Esophagus muscularis mucosa (tissue), 3 donors: ENCODE results near the gene GOLGA3.

Source experiments
- CTCF ChIP-seq, 3 experiments: fragments of 200-600 bp in 2 of 3; fragments of 450-650 bp in 1 of 3; sonication (generic) in 2 of 3; IDR thresholded peaks; one replicate each; pipeline ENCODE4 v1.5.1; 2017 to 2019; ENCODE audit warnings: antibody characterized with exemption in 3 of 3, mild to moderate bottlenecking in 2 of 3, moderate library complexity in 1 of 3
- POLR2A ChIP-seq: fragments of 450-650 bp; IDR thresholded peaks from one replicate; pipeline ENCODE4 v1.6.1; 2017; ENCODE audit warnings: antibody characterized with exemption, moderate library complexity, mild to moderate bottlenecking, low read depth
- POLR2AphosphoS5 ChIP-seq, 2 donors: sonication (generic); formaldehyde crosslinking; IDR thresholded peaks; one replicate each; pipeline ENCODE4 v1.6.1; 2017; ENCODE audit warnings: antibody characterized with exemption in 2 of 2

- no peak for TF ChIP-seq CTCF (IDR thresholded peaks at IDR 0.05)
- no peak for TF ChIP-seq POLR2AphosphoS5 (IDR thresholded peaks at IDR 0.05)
- no peak for TF ChIP-seq POLR2A
Observed at GRCh38 chr12:132747395-132747794, 81.3 kb downstream of the GOLGA3 start.
